ENCODE data around the gene WFIKKN1.

WFIKKN1 gene

DNA sequence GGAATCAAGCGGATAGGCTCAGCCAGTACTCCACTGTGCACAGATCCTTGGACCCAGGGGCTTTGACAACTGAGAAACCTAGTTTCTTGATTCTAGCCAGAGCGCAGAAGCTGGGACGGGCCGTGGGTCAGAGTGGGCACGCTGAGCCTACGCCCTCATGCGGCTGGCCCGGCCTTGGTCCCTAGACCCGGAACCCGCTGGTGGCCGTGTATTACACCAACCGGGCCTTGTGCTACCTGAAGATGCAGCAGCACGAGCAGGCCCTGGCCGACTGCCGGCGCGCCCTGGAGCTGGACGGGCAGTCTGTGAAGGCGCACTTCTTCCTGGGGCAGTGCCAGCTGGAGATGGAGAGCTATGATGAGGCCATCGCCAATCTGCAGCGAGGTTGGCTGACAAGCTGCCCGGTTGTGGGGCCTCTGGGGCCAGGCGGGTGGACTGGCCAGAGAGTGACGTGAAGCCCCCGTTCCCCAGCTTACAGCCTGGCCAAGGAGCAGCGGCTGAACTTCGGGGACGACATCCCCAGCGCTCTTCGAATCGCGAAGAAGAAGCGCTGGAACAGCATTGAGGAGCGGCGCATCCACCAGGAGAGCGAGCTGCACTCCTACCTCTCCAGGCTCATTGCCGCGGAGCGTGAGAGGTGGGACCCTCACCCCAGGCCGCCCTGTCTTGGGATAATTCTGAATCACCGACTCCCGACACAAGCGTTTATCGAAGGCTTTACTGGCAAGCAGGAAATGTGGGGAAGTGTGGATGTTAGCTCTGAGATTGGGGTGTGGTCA is 50.4 kb downstream of the WFIKKN1 start:
- peak overlapping the region in 1 of 2 experiments; percentile 31 for H2BK12ac ChIP-seq (ENCODE audit: low read length in 2 of 2)
- peak overlapping the region; percentile 83 for H3K4me2 ChIP-seq (ENCODE audit: low read length, poor library complexity, severe bottlenecking)
- no peak overlapping the region for H2BK5ac ChIP-seq (ENCODE audit: low read depth, low read length, poor library complexity, severe bottlenecking)
- H3K14ac ChIP-seq (ENCODE audit: low read length in 2 of 2): peak overlapping the region in 1 of 2 experiments; percentile 88
- peaks cover 29 to 64% of the 10 kb centered on the region in 2 experiments for H3K36me3 ChIP-seq (ENCODE audit: control insufficient read depth in 1 of 2, insufficient read depth in 2 of 2, low read depth in 1 of 2, low read length in 2 of 2)
- 59% methylated on average over 44 of the region's 44 CpGs for WGBS
- no peak overlapping the region for H2AK5ac ChIP-seq (ENCODE audit: low read length, severe bottlenecking)
- peaks cover 19% of the 10 kb centered on the region for H3K79me1 ChIP-seq (replicated peaks; ENCODE audit: low read length, poor library complexity, severe bottlenecking)
- DNase-seq: peak; percentile 58
- H3K27me3 ChIP-seq (ENCODE audit: control insufficient read depth in 1 of 2, insufficient read depth in 1 of 2, low read length in 2 of 2): no peaks in the 10 kb centered on the region
- H3K4ac ChIP-seq (ENCODE audit: low read depth in 1 of 2, low read length in 2 of 2): peak overlapping the region; percentile 33 to 91
- H4K91ac ChIP-seq (ENCODE audit: low read length): no peak overlapping the region
- peak overlapping the region in 1 of 2 experiments; percentile 85 for H3K23ac ChIP-seq (ENCODE audit: low read length in 2 of 2)
- H3K4me3 ChIP-seq (ENCODE audit: insufficient read depth in 1 of 2, low read depth in 1 of 2, low read length in 2 of 2): peak overlapping the region; percentile 80 to 93
- peaks cover 70% of the 10 kb centered on the region for H3K4me1 ChIP-seq (ENCODE audit: control insufficient read depth, insufficient read depth, low read depth, low read length)
- peak overlapping the region; percentile 15 for H2BK120ac ChIP-seq (ENCODE audit: low read depth, low read length)
- no peak overlapping the region for H2BK15ac ChIP-seq (ENCODE audit: low read depth, poor library complexity, severe bottlenecking)
- no peak overlapping the region for H4K8ac ChIP-seq (ENCODE audit: low read length)
- H3K18ac ChIP-seq (ENCODE audit: low read depth in 1 of 2, low read length in 2 of 2): no peak overlapping the region
- peak overlapping the region; percentile 59 for H3K27ac ChIP-seq (ENCODE audit: low read length, poor library complexity, severe bottlenecking)
- H3K9ac ChIP-seq (ENCODE audit: low read length): peak overlapping the region; percentile 94
- no peaks in the 10 kb centered on the region for H3K9me3 ChIP-seq (ENCODE audit: control insufficient read depth, low read length)
- peak overlapping the region; percentile 3 for H2AFZ ChIP-seq (ENCODE audit: low read depth, low read length)

DNA sequence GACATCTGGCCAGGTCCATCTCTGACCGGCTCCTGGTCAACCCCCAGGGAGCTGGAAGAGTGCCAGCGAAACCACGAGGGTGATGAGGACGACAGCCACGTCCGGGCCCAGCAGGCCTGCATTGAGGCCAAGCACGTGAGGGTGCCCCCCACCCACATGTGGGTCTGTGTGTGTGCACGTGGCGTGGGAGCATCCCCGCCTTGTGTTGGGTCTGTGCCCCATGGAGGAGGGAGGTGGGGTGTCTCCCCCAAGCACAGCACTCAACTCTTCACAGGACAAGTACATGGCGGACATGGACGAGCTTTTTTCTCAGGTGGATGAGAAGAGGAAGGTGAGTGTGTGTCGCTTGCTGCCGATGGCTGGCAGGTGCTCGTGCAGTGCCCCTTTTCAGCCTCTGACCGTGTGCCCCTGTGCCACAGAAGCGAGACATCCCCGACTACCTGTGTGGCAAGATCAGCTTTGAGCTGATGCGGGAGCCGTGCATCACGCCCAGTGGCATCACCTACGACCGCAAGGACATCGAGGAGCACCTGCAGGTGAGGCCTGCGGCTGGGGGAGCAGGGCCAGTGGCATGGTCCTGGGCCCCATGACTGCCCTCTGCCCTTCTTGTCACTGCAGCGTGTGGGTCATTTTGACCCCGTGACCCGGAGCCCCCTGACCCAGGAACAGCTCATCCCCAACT is 51.1 kb downstream of the WFIKKN1 start:
- Histone ChIP-seq H2BK5ac (ENCODE audit: low read depth, low read length, poor library complexity, severe bottlenecking) (no peak overlapping the region), H4K91ac (ENCODE audit: low read length) (no peak overlapping the region), H2AK5ac (ENCODE audit: low read length, severe bottlenecking) (no peak overlapping the region), H3K36me3 (ENCODE audit: control insufficient read depth in 1 of 2, insufficient read depth in 2 of 2, low read depth in 1 of 2, low read length in 2 of 2) (peaks cover 36 to 68% of the 10 kb centered on the region in 2 experiments), H3K23ac (ENCODE audit: low read length in 2 of 2) (no peak overlapping the region), H3K18ac (ENCODE audit: low read depth in 1 of 2, low read length in 2 of 2) (no peak overlapping the region), H3K9me3 (ENCODE audit: control insufficient read depth, low read length) (no peaks in the 10 kb centered on the region), H3K27ac (ENCODE audit: low read length, poor library complexity, severe bottlenecking) (no peak overlapping the region), H3K79me1 (replicated peaks; ENCODE audit: low read length, poor library complexity, severe bottlenecking) (peaks cover 27% of the 10 kb centered on the region), H2AFZ (ENCODE audit: low read depth, low read length) (no peak overlapping the region), H3K27me3 (ENCODE audit: control insufficient read depth in 1 of 2, insufficient read depth in 1 of 2, low read length in 2 of 2) (no peaks in the 10 kb centered on the region), H2BK120ac (ENCODE audit: low read depth, low read length) (no peak overlapping the region), H3K4me1 (ENCODE audit: control insufficient read depth, insufficient read depth, low read depth, low read length) (peaks cover 68% of the 10 kb centered on the region), H3K4ac (ENCODE audit: low read depth in 1 of 2, low read length in 2 of 2) (no peak overlapping the region), H2BK15ac (ENCODE audit: low read depth, poor library complexity, severe bottlenecking) (no peak overlapping the region), H2BK12ac (ENCODE audit: low read length in 2 of 2) (no peak overlapping the region), H3K4me2 (ENCODE audit: low read length, poor library complexity, severe bottlenecking) (peak overlapping the region; percentile 83), H3K4me3 (ENCODE audit: insufficient read depth in 1 of 2, low read depth in 1 of 2, low read length in 2 of 2) (peak overlapping the region in 1 of 2 experiments; percentile 93), H4K8ac (ENCODE audit: low read length) (peak overlapping the region; percentile 38), H3K14ac (ENCODE audit: low read length in 2 of 2) (no peak overlapping the region), H3K9ac (ENCODE audit: low read length) (peak overlapping the region; percentile 94)
- WGBS: 85% methylated on average over 28 of the region's 28 CpGs
- no peak for DNase-seq

DNA sequence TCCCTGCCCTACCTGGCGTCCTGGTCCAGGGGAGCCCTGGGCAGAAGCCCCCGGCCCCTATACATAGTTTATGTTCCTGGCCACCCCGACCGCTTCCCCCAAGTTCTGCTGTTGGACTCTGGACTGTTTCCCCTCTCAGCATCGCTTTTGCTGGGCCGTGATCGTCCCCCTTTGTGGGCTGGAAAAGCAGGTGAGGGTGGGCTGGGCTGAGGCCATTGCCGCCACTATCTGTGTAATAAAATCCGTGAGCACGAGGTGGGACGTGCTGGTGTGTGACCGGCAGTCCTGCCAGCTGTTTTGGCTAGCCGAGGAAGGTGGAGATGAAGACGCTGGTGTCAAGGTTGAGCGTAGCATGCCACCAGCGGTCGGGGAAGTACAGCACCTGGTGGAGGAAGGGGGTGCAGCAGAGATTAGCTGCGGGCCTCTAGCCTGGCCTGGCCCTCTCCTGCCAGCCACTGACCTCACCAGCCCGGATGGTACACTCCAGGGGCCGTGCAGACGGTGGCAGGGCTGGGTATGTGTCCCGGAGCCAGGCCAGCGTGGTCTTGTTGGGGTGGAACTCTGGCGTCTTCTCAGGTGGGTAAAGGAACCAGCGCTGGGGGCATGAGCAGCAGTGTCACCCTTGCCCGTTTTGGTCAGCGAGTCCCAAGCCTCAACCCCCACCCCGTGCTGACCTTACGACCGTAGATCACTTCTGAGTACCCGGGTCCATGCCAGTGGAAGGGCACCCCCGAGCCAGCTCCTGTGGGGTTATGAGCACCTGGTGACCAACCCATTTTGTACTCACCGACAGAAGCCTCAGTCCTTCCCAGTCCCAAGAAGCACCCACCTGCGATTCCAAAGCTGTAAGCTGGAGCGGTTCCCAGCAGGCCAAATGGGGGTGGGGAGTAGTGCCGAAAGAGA is 52.0 kb downstream of the WFIKKN1 start:
- H3K4me1 ChIP-seq (ENCODE audit: control insufficient read depth, insufficient read depth, low read depth, low read length): peaks cover 65% of the 10 kb centered on the region
- H3K4ac ChIP-seq (ENCODE audit: low read depth in 1 of 2, low read length in 2 of 2): peak overlapping the region; percentile 7 to 9

More for the DNA sequence above, 52.0 kb downstream of the WFIKKN1 start:
- Histone ChIP-seq H2BK5ac (ENCODE audit: low read depth, low read length, poor library complexity, severe bottlenecking) (no peak overlapping the region), H3K4me3 (ENCODE audit: insufficient read depth in 1 of 2, low read depth in 1 of 2, low read length in 2 of 2) (peak overlapping the region in 1 of 2 experiments; percentile 93), H3K4me2 (ENCODE audit: low read length, poor library complexity, severe bottlenecking) (peak overlapping the region; percentile 91), H3K27ac (ENCODE audit: low read length, poor library complexity, severe bottlenecking) (no peak overlapping the region), H2BK120ac (ENCODE audit: low read depth, low read length) (no peak overlapping the region), H3K9ac (ENCODE audit: low read length) (peak overlapping the region; percentile 84), H4K8ac (ENCODE audit: low read length) (peak overlapping the region; percentile 19), H2BK12ac (ENCODE audit: low read length in 2 of 2) (no peak overlapping the region), H3K36me3 (ENCODE audit: control insufficient read depth in 1 of 2, insufficient read depth in 2 of 2, low read depth in 1 of 2, low read length in 2 of 2) (peaks cover 45 to 68% of the 10 kb centered on the region in 2 experiments), H3K23ac (ENCODE audit: low read length in 2 of 2) (no peak overlapping the region), H3K14ac (ENCODE audit: low read length in 2 of 2) (no peak overlapping the region), H4K91ac (ENCODE audit: low read length) (peak overlapping the region; percentile 25), H3K79me1 (replicated peaks; ENCODE audit: low read length, poor library complexity, severe bottlenecking) (peaks cover 30% of the 10 kb centered on the region), H3K18ac (ENCODE audit: low read depth in 1 of 2, low read length in 2 of 2) (no peak overlapping the region), H3K27me3 (ENCODE audit: control insufficient read depth in 1 of 2, insufficient read depth in 1 of 2, low read length in 2 of 2) (no peaks in the 10 kb centered on the region), H2AK5ac (ENCODE audit: low read length, severe bottlenecking) (no peak overlapping the region), H3K9me3 (ENCODE audit: control insufficient read depth, low read length) (no peaks in the 10 kb centered on the region), H2BK15ac (ENCODE audit: low read depth, poor library complexity, severe bottlenecking) (no peak overlapping the region), H2AFZ (ENCODE audit: low read depth, low read length) (no peak overlapping the region)
- DNase-seq: no peak
- WGBS: 93% methylated on average over 34 of the region's 36 CpGs
